SHP77 treated with DMSO at 0.1 percent for 48 hours (cell line): ENCODE results near the gene PTPN2.

Experiments
- DNase-seq: peaks from one replicate; lab custom pipeline; 2025; lab: John Stamatoyannopoulos, UW

PTPN2 gene

DNA sequence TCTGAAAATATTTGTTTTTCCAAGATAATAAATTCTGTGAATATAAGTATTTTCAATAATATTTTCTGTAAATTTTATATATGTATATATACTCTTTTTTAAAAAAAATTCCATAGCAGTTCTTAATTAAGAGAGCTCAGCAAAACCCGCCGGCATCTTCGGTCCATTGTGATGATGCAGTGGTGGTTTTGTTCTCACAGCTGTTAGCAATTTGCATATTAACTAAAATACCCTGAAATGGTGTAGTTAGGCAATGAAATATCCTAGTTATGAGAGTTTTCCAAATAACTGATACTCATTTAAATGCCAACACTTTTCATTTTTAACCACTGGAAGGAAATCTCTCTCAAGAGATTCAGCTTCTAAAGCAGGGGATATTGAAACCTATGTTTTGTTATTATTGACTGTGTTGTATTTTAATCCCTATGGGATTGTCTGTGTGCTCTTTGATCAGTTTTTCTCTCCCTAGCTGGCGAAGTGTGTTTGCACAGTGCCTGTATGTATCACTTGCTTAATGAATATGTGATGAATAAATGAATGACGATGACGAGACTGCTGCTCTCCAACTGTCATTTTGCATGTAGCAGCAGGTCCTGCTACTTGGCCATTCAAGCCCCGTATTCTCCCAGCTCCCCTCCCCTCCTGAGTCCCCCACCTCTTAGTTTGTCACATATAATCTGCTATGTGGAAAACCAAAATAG, 138.8 kb downstream of the PTPN2 start:
- DNase-seq = no peak

DNA sequence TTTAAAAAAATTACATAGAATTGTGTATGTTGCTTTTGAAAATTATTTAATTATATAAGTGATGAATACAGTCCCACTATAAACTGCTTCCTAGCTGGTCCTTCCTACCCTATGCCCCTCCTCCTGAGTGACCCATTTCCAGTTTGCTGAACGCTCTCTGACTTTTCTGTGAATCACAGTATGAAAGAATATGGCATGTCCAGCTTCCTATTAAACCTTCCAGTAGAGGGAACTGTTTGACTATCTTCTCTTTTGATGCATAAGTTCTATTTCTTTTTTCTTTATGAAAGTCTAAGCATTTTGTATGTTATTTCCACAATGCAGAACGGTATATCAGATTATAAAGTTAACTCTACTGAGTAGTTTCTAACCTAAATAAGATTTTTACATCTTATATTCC, 139.9 kb downstream of the PTPN2 start:
- peak; percentile 16 for DNase-seq

DNA sequence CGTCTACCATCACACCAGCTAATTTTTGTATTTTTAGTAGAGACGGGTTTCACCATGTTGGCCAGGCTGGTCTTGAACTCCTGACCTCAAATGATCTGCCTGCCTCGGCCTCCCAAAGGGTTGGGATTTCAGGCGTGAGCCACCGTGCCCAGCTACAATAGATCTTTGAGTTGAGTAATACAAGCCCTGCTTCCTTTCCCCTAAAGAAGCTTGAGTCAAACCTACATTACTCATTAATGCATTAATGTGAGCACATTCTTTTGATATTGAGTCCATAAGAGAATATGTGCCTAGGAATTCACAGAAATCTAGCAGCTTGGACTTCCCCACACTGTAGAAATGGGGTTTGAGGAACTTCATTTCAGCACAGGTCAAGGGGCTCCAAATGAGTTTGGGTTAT, 141.6 kb downstream of the PTPN2 start:
- no peak for DNase-seq
